Tibial nerve (tissue), 4 donors: ENCODE data around the gene EFCAB6.

Source experiments
- CTCF ChIP-seq, 5 experiments: fragments of 200-600 bp in 3 of 5; fragments of 450-650 bp in 2 of 5; sonication (generic) in 3 of 5; IDR thresholded peaks; one replicate each; pipeline ENCODE4 v1.5.1; 2016 to 2019; ENCODE audit warnings: antibody characterized with exemption in 5 of 5, mild to moderate bottlenecking in 3 of 5, moderate library complexity in 2 of 5
- EP300 ChIP-seq, 2 donors: sonication (generic); formaldehyde crosslinking; IDR thresholded peaks; one replicate each; pipeline ENCODE4 v1.6.1; 2017; ENCODE audit warnings: antibody characterized with exemption in 2 of 2, mild to moderate bottlenecking in 1 of 2
- POLR2A ChIP-seq, 2 donors: fragments of 450-650 bp; IDR thresholded peaks; one replicate each; pipeline ENCODE4 v1.6.1; 2017; ENCODE audit warnings: antibody characterized with exemption in 2 of 2, mild to moderate bottlenecking in 2 of 2, moderate library complexity in 2 of 2

- TF ChIP-seq CTCF (IDR thresholded peaks at IDR 0.05): no peak
- TF ChIP-seq EP300 (IDR thresholded peaks at IDR 0.05): no peak
- TF ChIP-seq POLR2A (IDR thresholded peaks at IDR 0.05): no peak
These were observed 237.4 kb downstream of the EFCAB6 start for GRCh38 chr22:43574738-43575137.
